Nephron progenitor cell (in vitro differentiated cells): ENCODE measurements around the gene TENT4B.
A peak's percentile ranks its signal among the peaks of the same experiment; 100 is the strongest.

ENCODE experiments used
- DNase-seq: peaks from one replicate; pipeline ENCODE4 v3.0.0; 2021
- H3K27ac Mint-ChIP-seq: 2 replicates; pipeline ENCODE4 v1.8.0; 2021; ENCODE audit warnings: mild to moderate bottlenecking, moderate library complexity, mixed read lengths
- H3K27me3 Mint-ChIP-seq: 2 replicates; pipeline ENCODE4 v1.8.0; 2021; ENCODE audit warnings: mild to moderate bottlenecking, low read depth, mixed read lengths; ENCODE audit not compliant: poor library complexity
- H3K36me3 Mint-ChIP-seq: 2 replicates; pipeline ENCODE4 v1.8.0; 2021; ENCODE audit warnings: low read depth, mixed read lengths
- H3K4me1 Mint-ChIP-seq: 2 replicates; pipeline ENCODE4 v1.8.0; 2021; ENCODE audit warnings: mixed read lengths
- H3K4me3 Mint-ChIP-seq: 2 replicates; pipeline ENCODE4 v1.8.0; 2021; ENCODE audit warnings: mild to moderate bottlenecking, moderate library complexity, mixed read lengths
- H3K9me3 Mint-ChIP-seq: 2 replicates; pipeline ENCODE4 v1.8.0; 2021; ENCODE audit warnings: mild to moderate bottlenecking, moderate library complexity, mixed read lengths
- TF ChIP-seq, protein P1 (sequence below): fragments of 200-600 bp; sonication (generic); IDR thresholded peaks from 2 replicates; pipeline ENCODE4 v1.5.0; 2021; ENCODE audit warnings: antibody characterized with exemption

The TENT4B gene

DNA sequence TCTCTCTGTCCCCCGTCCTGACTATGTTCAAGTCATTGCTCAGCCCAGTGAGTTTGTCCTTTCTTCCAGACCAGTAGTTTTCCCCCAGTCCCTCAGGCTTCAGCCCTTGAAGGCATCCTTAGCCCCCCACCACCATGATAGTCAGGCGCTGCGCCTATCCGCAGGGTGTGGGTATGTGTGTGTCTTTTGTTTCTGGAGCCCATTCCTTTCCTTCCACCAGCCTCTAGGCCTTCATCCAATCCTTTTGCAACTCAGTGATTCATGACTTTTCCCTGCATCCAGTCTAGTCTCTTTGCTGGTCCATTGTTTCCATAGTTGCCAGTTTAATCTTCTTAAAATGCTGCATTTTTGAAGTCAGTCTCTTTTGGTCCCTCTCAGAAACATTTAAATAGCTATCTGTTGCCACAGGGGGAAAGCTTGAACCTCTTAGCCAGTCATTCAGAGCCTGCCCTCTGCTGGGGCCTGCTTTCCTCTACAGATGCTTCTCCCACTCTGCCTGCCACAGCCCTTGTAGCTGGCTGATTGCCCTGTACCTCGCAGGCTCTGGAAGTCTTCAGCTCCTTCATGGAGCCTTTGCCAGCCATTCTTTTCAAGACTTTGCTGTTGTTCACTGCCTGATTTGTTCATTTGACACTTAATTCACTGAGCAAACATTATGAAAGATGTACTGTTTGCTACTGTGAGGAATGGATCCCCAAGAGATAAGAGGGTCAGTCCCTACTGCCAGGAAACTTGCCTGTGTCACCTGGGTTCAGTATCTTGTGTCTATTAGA lies 57.3 kb downstream of the TENT4B start:
- Mint-ChIP-seq H3K36me3 (peaks cover 17% of the 10 kb centered on the region), H3K4me3 (no peak overlapping the region), H3K4me1 (peaks cover 36% of the 10 kb centered on the region), H3K9me3 (no peaks in the 10 kb centered on the region), H3K27ac (peak overlapping the region; percentile 79), H3K27me3 (no peaks in the 10 kb centered on the region)
- DNase-seq, result peak; percentile 61
- TF ChIP-seq, protein P1, sequence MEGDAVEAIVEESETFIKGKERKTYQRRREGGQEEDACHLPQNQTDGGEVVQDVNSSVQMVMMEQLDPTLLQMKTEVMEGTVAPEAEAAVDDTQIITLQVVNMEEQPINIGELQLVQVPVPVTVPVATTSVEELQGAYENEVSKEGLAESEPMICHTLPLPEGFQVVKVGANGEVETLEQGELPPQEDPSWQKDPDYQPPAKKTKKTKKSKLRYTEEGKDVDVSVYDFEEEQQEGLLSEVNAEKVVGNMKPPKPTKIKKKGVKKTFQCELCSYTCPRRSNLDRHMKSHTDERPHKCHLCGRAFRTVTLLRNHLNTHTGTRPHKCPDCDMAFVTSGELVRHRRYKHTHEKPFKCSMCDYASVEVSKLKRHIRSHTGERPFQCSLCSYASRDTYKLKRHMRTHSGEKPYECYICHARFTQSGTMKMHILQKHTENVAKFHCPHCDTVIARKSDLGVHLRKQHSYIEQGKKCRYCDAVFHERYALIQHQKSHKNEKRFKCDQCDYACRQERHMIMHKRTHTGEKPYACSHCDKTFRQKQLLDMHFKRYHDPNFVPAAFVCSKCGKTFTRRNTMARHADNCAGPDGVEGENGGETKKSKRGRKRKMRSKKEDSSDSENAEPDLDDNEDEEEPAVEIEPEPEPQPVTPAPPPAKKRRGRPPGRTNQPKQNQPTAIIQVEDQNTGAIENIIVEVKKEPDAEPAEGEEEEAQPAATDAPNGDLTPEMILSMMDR, result peak; percentile 61

DNA sequence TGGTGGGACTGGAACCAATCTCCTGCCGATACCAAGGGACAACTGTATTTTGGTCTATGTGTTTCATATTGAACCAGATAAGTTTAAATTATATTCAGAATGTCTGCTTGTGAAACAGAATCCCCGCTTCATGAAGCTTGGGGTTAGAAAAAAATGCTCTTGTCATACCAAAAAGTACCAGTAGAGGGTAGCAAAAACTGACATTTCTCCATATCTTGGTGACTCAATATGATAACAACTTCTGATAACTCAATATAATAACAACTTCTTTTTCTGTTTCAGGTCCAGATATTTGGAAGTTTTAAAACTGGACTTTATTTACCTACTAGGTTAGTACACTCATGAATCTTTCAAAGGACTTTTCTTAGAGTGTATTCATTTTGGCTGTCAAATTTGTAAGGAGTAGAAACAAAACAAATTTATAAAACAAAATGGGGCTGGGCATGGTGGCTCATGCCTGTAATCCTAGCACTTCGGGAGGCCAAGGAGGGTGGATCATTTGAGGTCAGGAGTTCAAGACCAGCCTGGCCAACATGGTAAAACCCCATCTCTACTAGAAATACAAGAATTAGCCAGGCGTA lies 60.9 kb downstream of the TENT4B start:
- Mint-ChIP-seq H3K4me3 (no peak overlapping the region), H3K36me3 (peaks cover 33% of the 10 kb centered on the region), H3K27ac (no peak overlapping the region), H3K27me3 (no peaks in the 10 kb centered on the region), H3K4me1 (peaks cover 16% of the 10 kb centered on the region), H3K9me3 (no peaks in the 10 kb centered on the region)
- TF ChIP-seq, protein P1, result peak; percentile 88
- DNase-seq, result no peak

DNA sequence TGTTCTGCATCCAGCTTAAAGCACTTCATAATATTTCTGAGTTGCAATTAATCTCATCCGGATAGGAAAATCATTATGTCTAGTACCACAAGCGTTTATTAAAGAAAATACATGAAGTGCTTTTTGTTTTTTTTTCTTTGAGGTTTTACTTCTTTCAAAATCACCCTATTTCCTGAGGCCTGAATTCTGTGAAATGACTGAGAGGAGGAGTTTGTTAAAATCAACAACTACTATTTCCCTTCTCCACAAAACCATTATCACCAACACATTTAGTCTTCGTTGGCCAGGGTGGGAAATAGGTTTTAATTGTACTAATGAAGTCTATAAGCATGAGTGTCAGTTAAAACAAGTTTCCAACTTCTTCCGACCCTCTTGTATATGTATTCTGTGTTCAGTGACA lies 62.6 kb downstream of the TENT4B start:
- DNase-seq, result no peak
- Mint-ChIP-seq H3K4me3 (no peak overlapping the region), H3K27me3 (peaks cover 3% of the 10 kb centered on the region), H3K9me3 (no peaks in the 10 kb centered on the region), H3K27ac (peak overlapping the region; percentile 83), H3K36me3 (peaks cover 33% of the 10 kb centered on the region), H3K4me1 (peaks cover 2% of the 10 kb centered on the region)
- TF ChIP-seq, protein P1, result no peak

DNA sequence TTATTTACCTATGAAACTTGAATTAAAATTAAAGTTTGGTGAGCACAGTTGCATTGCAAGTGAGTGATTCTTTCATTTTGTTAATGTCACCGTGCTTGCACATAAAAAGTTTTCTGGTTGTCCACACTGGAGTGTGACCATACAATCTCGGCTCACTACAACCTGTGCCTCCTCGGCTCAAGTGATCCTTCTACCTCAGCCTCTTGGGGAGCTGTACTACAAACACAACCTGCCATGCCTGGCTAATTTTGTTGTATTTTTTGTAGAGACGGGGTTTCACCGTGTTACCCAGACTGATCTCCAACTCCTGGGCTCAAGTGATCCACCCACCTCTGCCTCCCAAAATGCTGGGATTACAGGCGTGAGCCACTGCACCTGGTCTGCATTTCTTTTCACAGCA lies 63.1 kb downstream of the TENT4B start:
- Mint-ChIP-seq H3K9me3 (no peaks in the 10 kb centered on the region), H3K36me3 (peaks cover 30% of the 10 kb centered on the region), H3K4me1 (no peaks in the 10 kb centered on the region), H3K27me3 (peaks cover 3% of the 10 kb centered on the region), H3K27ac (no peak overlapping the region), H3K4me3 (no peak overlapping the region)
- TF ChIP-seq, protein P1, result no peak
- DNase-seq, result no peak

DNA sequence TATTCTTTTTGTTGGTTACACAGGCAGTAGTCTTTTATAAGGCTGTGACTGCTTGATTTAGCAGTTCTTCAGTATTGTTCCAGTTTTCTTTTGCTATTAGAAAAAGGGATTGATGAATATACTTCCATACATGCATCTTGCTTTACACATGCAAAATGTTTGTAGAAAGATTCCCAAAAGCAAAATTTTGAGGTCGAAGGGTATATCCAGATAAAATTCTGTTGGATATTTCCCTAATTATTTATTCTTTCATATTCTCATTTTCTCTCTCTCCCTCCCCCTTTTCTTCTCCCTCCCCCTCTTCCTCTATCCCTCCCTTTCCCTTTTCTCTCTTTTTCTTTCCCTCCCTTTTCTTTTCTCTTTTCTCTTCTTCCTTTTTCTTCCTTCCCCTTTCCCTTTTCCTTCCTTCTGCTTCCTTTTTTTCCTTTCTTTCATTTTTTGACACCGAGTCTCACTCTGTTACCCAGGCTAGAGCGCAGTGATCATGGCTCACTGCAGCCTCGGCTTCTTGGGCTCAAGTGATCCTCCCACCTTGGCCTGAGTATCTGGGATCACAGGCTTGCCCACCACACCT lies 66.4 kb downstream of the TENT4B start:
- Mint-ChIP-seq H3K36me3 (peaks cover 29% of the 10 kb centered on the region), H3K4me1 (no peaks in the 10 kb centered on the region), H3K4me3 (no peak overlapping the region), H3K27ac (no peak overlapping the region), H3K9me3 (no peaks in the 10 kb centered on the region), H3K27me3 (peaks cover 3% of the 10 kb centered on the region)
- TF ChIP-seq, protein P1, result no peak
- no peak for DNase-seq
